WTC11 (cell line): ENCODE results near the gene IER3IP1. TPM values are rescaled to one million over a fixed set of nuclear protein-coding genes. Genes with fewer than 3 reads are reported as not detected.

Experiments
- ATAC-seq: fragments of 200-7000 bp; cut with Tn5 transposase; 2 replicates; pipeline ENCODE4 v1.10.0; 2021; ENCODE audit warnings: mild to moderate bottlenecking, moderate library complexity
- CTCF ChIA-PET: fragments of 300-600 bp; sonication (Branson Sonifier 250); formaldehyde crosslinking; loops from one replicate; lab custom pipeline; 2021; ENCODE audit warnings: antibody characterized with exemption; lab: Charles Lee
- POLR2A ChIA-PET: fragments of 350-600 bp; sonication (Branson Sonifier 250); formaldehyde crosslinking; loops from one replicate; lab custom pipeline; 2021; ENCODE audit warnings: antibody characterized with exemption; lab: Charles Lee
- DNase-seq: peaks from one replicate; pipeline ENCODE4 v3.0.0; 2021; ENCODE audit warnings: low spot score
- H3K27ac Mint-ChIP-seq: 2 replicates; pipeline ENCODE4 v1.8.0; 2021; ENCODE audit warnings: mixed read lengths
- H3K27me3 Mint-ChIP-seq: 2 replicates; pipeline ENCODE4 v1.8.0; 2021; ENCODE audit warnings: low read depth, mild to moderate bottlenecking, moderate library complexity, mixed read lengths
- H3K36me3 Mint-ChIP-seq: 2 replicates; pipeline ENCODE4 v1.8.0; 2021; ENCODE audit warnings: mixed read lengths
- H3K4me1 Mint-ChIP-seq: 2 replicates; pipeline ENCODE4 v1.8.0; 2022; ENCODE audit warnings: mixed read lengths
- H3K4me3 Mint-ChIP-seq: 2 replicates; pipeline ENCODE4 v1.8.0; 2021; ENCODE audit warnings: mild to moderate bottlenecking, moderate library complexity, mixed read lengths
- H3K9me3 Mint-ChIP-seq: 2 replicates; pipeline ENCODE4 v1.8.0; 2021; ENCODE audit warnings: mixed read lengths
- AR ChIP-seq: fragments of 250-450 bp; sonication (Bioruptor Pico); IDR thresholded peaks from 2 replicates; pipeline ENCODE4 v1.9.0; 2021; ENCODE audit warnings: mild to moderate bottlenecking
- ARID4B ChIP-seq: sonication (generic); formaldehyde crosslinking; IDR thresholded peaks from 2 replicates; pipeline ENCODE4 v1.8.0; 2023; ENCODE audit warnings: missing genetic modification reagents, mild to moderate bottlenecking, borderline replicate concordance
- ATF3 ChIP-seq: sonication (generic); formaldehyde crosslinking; conservative IDR thresholded peaks from 2 replicates; pipeline ENCODE4 v1.8.1; 2022; ENCODE audit warnings: mild to moderate bottlenecking, missing genetic modification reagents
- CTCF ChIP-seq: fragments of 200-600 bp; IDR thresholded peaks from 2 replicates; pipeline ENCODE4 v1.8.0; 2022; ENCODE audit warnings: antibody characterized with exemption
- ERG ChIP-seq: fragments of 250-450 bp; sonication (Bioruptor Pico); IDR thresholded peaks from 2 replicates; pipeline ENCODE4 v1.8.0; 2021; ENCODE audit warnings: mild to moderate bottlenecking
- MAX ChIP-seq: sonication (generic); formaldehyde crosslinking; IDR thresholded peaks from 2 replicates; pipeline ENCODE4 v1.8.0; 2022; ENCODE audit warnings: mild to moderate bottlenecking, missing genetic modification reagents
- STAT6 ChIP-seq: sonication (generic); formaldehyde crosslinking; conservative IDR thresholded peaks from 2 replicates; pipeline ENCODE4 v1.8.1; 2023; ENCODE audit warnings: mild to moderate bottlenecking, low read depth, missing genetic modification reagents, moderate library complexity
- ZMAT4 ChIP-seq: fragments of 250-450 bp; sonication (Bioruptor Pico); IDR thresholded peaks from 2 replicates; pipeline ENCODE4 v1.9.0; 2021; ENCODE audit warnings: mild to moderate bottlenecking
- ZNF138 ChIP-seq: sonication (generic); formaldehyde crosslinking; conservative IDR thresholded peaks from 2 replicates; pipeline ENCODE4 v1.8.1; 2022; ENCODE audit warnings: mild to moderate bottlenecking, moderate library complexity, missing genetic modification reagents
- ZNF281 ChIP-seq: sonication (generic); formaldehyde crosslinking; IDR thresholded peaks from 2 replicates; pipeline ENCODE4 v1.8.0; 2023; ENCODE audit warnings: mild to moderate bottlenecking, missing genetic modification reagents
- ZNF317 ChIP-seq: sonication (generic); formaldehyde crosslinking; IDR thresholded peaks from 2 replicates; pipeline ENCODE4 v1.8.1; 2023; ENCODE audit warnings: low read depth, mild to moderate bottlenecking, moderate library complexity, missing genetic modification reagents, borderline replicate concordance
- total RNA-seq: library from RNA; stranded (reverse); gene quantifications from 3 replicates; pipeline ENCODE4 v1.2.3, GENCODE V29; 2021

The IER3IP1 gene
- total RNA-seq, 1 experiment from 2014 or later = 7.7 TPM

- ATAC-seq = peak; percentile 78
- H3K4me1 Mint-ChIP-seq = peaks cover 12% of the 10 kb centered on the region
- peak; percentile 65 for DNase-seq
- H3K9me3 Mint-ChIP-seq = no peaks in the 10 kb centered on the region
- no peak for TF ChIP-seq ZNF317 (CRISPR knock-in tag)
- peak; percentile 54 for TF ChIP-seq CTCF
- no peaks in the 10 kb centered on the region for H3K36me3 Mint-ChIP-seq
- ChIA-PET POLR2A (no interaction called here), CTCF (interaction anchor here (0.6 to 4.0 kb wide), 56 partner anchors 8 to 613 kb away, joined by 3 to 38 read pairs (median 4); partner anchors contain the start of genes HDHD2, KATNAL2, PIAS2 and SKOR2)
- H3K4me3 Mint-ChIP-seq = no peak overlapping the region
- H3K27ac Mint-ChIP-seq = no peak overlapping the region
- H3K27me3 Mint-ChIP-seq = no peaks in the 10 kb centered on the region
These were observed 28.9 kb upstream of the IER3IP1 start for GRCh38 chr18:47204908-47205522.

- no peak overlapping the region for H3K27ac Mint-ChIP-seq
- ATAC-seq (no peak), DNase-seq (no peak)
- H3K4me1 Mint-ChIP-seq = peaks cover 9% of the 10 kb centered on the region
- ChIA-PET CTCF (interaction anchor here (0.5 to 4.0 kb wide), 17 partner anchors 9 to 551 kb away, joined by 3 to 38 read pairs (median 11); partner anchors contain the start of gene HDHD2), POLR2A (no interaction called here)
- no peaks in the 10 kb centered on the region for H3K27me3 Mint-ChIP-seq
- no peaks in the 10 kb centered on the region for H3K9me3 Mint-ChIP-seq
- no peaks in the 10 kb centered on the region for H3K36me3 Mint-ChIP-seq
- H3K4me3 Mint-ChIP-seq = no peak overlapping the region
- no peak for TF ChIP-seq ARID4B (CRISPR knock-in tag)
- TF ChIP-seq ZNF281 (CRISPR knock-in tag) = no peak
- no peak for TF ChIP-seq ZNF317 (CRISPR knock-in tag)
- no peak for TF ChIP-seq ZMAT4 (CRISPR knock-in tag)
- TF ChIP-seq AR (CRISPR knock-in tag) = no peak
- TF ChIP-seq MAX (CRISPR knock-in tag) = no peak
- no peak for TF ChIP-seq ATF3 (CRISPR knock-in tag)
- TF ChIP-seq ERG (CRISPR knock-in tag) = no peak
- TF ChIP-seq ZNF138 (CRISPR knock-in tag) = no peak
- TF ChIP-seq STAT6 (CRISPR knock-in tag) = no peak
These were observed 27.7 kb upstream of the IER3IP1 start for GRCh38 chr18:47203626-47204464.
